ENCODE data around the gene HFE.
A peak's percentile ranks its signal among the peaks of the same experiment; 100 is the strongest.
"Not testable (repeated sequence)": the region's sequence is repeated elsewhere in the genome, so short reads cannot be mapped to it uniquely, and the experiment has no call there.

HFE gene

GRCh38 chr6:26115226-26115625 is 28.0 kb downstream of the HFE start:
- DNase-seq, result no peak

GRCh38 chr6:26116267-26116666 is 29.0 kb downstream of the HFE start:
- no peak for DNase-seq

GRCh38 chr6:26118999-26119398 is 31.8 kb downstream of the HFE start:
- no peak for DNase-seq

- DNase-seq, result not testable (repeated sequence)
Measured at GRCh38 chr6:26120115-26120514, 32.9 kb downstream of the HFE start.

GRCh38 chr6:26120807-26121140 is 33.5 kb downstream of the HFE start:
- no peak for DNase-seq

- no peak for DNase-seq
Measured at GRCh38 chr6:26121141-26122004, 34.1 kb downstream of the HFE start.

- DNase-seq, result no peak
Measured at GRCh38 chr6:26122005-26122388, 34.8 kb downstream of the HFE start.

GRCh38 chr6:26122402-26122792 is 35.2 kb downstream of the HFE start:
- peak in 1 of 2 experiments; percentile 50 for DNase-seq

- peak; percentile 93 to 97 for DNase-seq
Measured at GRCh38 chr6:26122793-26123674, 35.8 kb downstream of the HFE start.

GRCh38 chr6:26123675-26123946 is 36.4 kb downstream of the HFE start:
- no peak for DNase-seq

- peak; percentile 90 to 96 for DNase-seq
Measured at GRCh38 chr6:26123947-26124780, 36.9 kb downstream of the HFE start.

- DNase-seq, result no peak
Measured at GRCh38 chr6:26124781-26125685, 37.8 kb downstream of the HFE start.

- DNase-seq, result no peak
Measured at GRCh38 chr6:26126394-26127235, 39.4 kb downstream of the HFE start.

- DNase-seq, result no peak
Measured at GRCh38 chr6:26128013-26128771, 41.0 kb downstream of the HFE start.

- no peak for DNase-seq
Measured at GRCh38 chr6:26129656-26130055, 42.4 kb downstream of the HFE start.

GRCh38 chr6:26130581-26131249 is 43.5 kb downstream of the HFE start:
- no peak for DNase-seq

- no peak for DNase-seq
Measured at GRCh38 chr6:26131618-26132017, 44.4 kb downstream of the HFE start.

GRCh38 chr6:26133730-26134129 is 46.5 kb downstream of the HFE start:
- DNase-seq, result no peak

GRCh38 chr6:26136321-26136720 is 49.1 kb downstream of the HFE start:
- no peak for DNase-seq

Data from NCI-H1930 (cell line).